ENCODE data around the gene GDPGP1. TPM values are rescaled to one million over a fixed set of nuclear protein-coding genes. Genes with fewer than 3 reads are reported as not detected.

The GDPGP1 gene
- polyA plus RNA-seq, 2 of the 4 experiments (the other 2 are of a cell fraction), result 4.4 to 5.7 TPM

GRCh38 chr15:90241343-90242192, 7.6 kb downstream of the GDPGP1 start (continued):
- TF ChIP-seq ESRRA (IDR thresholded peaks at IDR 0.05; ENCODE audit: borderline replicate concordance, low read length) (no peak), RAD21 (conservative IDR thresholded peaks at IDR 0.05 in 1 of 2, IDR thresholded peaks at IDR 0.05 in 1 of 2) (no peak), MAZ (IDR thresholded peaks at IDR 0.05; ENCODE audit: borderline replicate concordance, low read depth, low read length) (no peak)

GRCh38 chr15:90243943-90244639, 10.1 kb downstream of the GDPGP1 start:
- Histone ChIP-seq H3K4me2 (no peak overlapping the region), H3K4me1 (peaks cover 5% of the 10 kb centered on the region; the same call in 2 of the 3 replicates), H3K27ac (no peak overlapping the region), H3K4me3 (no peak overlapping the region), H3K9me3 (no peaks in the 10 kb centered on the region)
- TF ChIP-seq ELK1 (IDR thresholded peaks at IDR 0.05; ENCODE audit: low read depth, low read length) (no peak), NPAS2 (CRISPR knock-in tag; IDR thresholded peaks at IDR 0.05; ENCODE audit: borderline replicate concordance) (no peak), CEBPB (IDR thresholded peaks at IDR 0.05) (no peak), CHD2 (IDR thresholded peaks at IDR 0.05; ENCODE audit: low read length, partially characterized antibody) (no peak), JUNB (IDR thresholded peaks at IDR 0.05) (no peak), KDM1A (IDR thresholded peaks at IDR 0.05; ENCODE audit: low read depth) (no peak), POLR2A (IDR thresholded peaks at IDR 0.05; ENCODE audit: low read length) (no peak), PHF8 (IDR thresholded peaks at IDR 0.05; ENCODE audit: borderline replicate concordance, low read depth) (no peak)
- TF ChIP-seq, protein P1, sequence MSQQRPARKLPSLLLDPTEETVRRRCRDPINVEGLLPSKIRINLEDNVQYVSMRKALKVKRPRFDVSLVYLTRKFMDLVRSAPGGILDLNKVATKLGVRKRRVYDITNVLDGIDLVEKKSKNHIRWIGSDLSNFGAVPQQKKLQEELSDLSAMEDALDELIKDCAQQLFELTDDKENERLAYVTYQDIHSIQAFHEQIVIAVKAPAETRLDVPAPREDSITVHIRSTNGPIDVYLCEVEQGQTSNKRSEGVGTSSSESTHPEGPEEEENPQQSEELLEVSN (IDR thresholded peaks at IDR 0.05; ENCODE audit: borderline replicate concordance, low read depth), result no peak
- TF ChIP-seq, protein P2, sequence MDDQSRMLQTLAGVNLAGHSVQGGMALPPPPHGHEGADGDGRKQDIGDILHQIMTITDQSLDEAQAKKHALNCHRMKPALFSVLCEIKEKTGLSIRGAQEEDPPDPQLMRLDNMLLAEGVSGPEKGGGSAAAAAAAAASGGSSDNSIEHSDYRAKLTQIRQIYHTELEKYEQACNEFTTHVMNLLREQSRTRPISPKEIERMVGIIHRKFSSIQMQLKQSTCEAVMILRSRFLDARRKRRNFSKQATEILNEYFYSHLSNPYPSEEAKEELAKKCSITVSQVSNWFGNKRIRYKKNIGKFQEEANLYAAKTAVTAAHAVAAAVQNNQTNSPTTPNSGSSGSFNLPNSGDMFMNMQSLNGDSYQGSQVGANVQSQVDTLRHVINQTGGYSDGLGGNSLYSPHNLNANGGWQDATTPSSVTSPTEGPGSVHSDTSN (IDR thresholded peaks at IDR 0.05), result no peak
- ATAC-seq (no peak), FAIRE-seq (no peak), DNase-seq (ENCODE audit: low read depth in 1 of 2, low spot score in 1 of 2) (no peak)
- ChIA-PET CTCF (interaction anchor here (0.6 to 4.0 kb wide), 7 partner anchors 7 to 197 kb away, joined by 3 to 20 read pairs (median 6); partner anchors contain the start of genes CIB1, GDPGP1 and TTLL13), POLR2A (interaction anchor here (2.4 kb wide), 1 partner anchor 10 kb away, joined by 10 read pairs; the partner anchor contains the start of genes CIB1 and GDPGP1)
- WGBS (ENCODE audit: missing lambda C conversion rate), result 81% methylated on average over 10 of the region's 10 CpGs

- ATAC-seq, result peak; percentile 31 to 35; a peak in 3 of 6 replicates
- DNase-seq (ENCODE audit: low read depth in 1 of 2, low spot score in 1 of 2), result no peak
- ChIA-PET POLR2A (interaction anchor here (0.6 to 2.4 kb wide), 11 partner anchors 11 to 146 kb away, joined by 3 to 24 read pairs (median 9); partner anchors contain the start of genes CIB1, GDPGP1, IDH2 and IQGAP1), CTCF (interaction anchor here (0.6 to 4.6 kb wide), 16 partner anchors 7 to 637 kb away, joined by 3 to 20 read pairs (median 6); partner anchors contain the start of genes AP3S2, CIB1 and GDPGP1)
- H3K4me3 ChIP-seq, result peak overlapping the region; percentile 69
- peak overlapping the region; percentile 98 for H3K4me2 ChIP-seq
- H3K4me1 ChIP-seq, result peaks cover 12% of the 10 kb centered on the region
- H3K27ac ChIP-seq, result peak overlapping the region; percentile 83 to 86
- WGBS (ENCODE audit: missing lambda C conversion rate), result 89% methylated on average over 5 of the region's 6 CpGs
- no peak for FAIRE-seq
- no peak for TF ChIP-seq HOXA7 (CRISPR knock-in tag; IDR thresholded peaks at IDR 0.05)
- no peaks in the 10 kb centered on the region for H3K9me3 ChIP-seq
Measured at GRCh38 chr15:90248789-90249202, 14.8 kb downstream of the GDPGP1 start.
